Kidney tubule cell (primary cell): ENCODE results near the gene KLHL5.
"Not testable (repeated sequence)": the region's sequence is repeated elsewhere in the genome, so short reads cannot be mapped to it uniquely, and the experiment has no call there.

Experiments
- DNase-seq: peaks from one replicate; pipeline ENCODE4 v3.0.0-alpha.2; 2018; ENCODE audit warnings: low spot score

Gene KLHL5, protein sequence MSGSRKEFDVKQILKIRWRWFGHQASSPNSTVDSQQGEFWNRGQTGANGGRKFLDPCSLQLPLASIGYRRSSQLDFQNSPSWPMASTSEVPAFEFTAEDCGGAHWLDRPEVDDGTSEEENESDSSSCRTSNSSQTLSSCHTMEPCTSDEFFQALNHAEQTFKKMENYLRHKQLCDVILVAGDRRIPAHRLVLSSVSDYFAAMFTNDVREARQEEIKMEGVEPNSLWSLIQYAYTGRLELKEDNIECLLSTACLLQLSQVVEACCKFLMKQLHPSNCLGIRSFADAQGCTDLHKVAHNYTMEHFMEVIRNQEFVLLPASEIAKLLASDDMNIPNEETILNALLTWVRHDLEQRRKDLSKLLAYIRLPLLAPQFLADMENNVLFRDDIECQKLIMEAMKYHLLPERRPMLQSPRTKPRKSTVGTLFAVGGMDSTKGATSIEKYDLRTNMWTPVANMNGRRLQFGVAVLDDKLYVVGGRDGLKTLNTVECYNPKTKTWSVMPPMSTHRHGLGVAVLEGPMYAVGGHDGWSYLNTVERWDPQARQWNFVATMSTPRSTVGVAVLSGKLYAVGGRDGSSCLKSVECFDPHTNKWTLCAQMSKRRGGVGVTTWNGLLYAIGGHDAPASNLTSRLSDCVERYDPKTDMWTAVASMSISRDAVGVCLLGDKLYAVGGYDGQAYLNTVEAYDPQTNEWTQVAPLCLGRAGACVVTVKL

DNA sequence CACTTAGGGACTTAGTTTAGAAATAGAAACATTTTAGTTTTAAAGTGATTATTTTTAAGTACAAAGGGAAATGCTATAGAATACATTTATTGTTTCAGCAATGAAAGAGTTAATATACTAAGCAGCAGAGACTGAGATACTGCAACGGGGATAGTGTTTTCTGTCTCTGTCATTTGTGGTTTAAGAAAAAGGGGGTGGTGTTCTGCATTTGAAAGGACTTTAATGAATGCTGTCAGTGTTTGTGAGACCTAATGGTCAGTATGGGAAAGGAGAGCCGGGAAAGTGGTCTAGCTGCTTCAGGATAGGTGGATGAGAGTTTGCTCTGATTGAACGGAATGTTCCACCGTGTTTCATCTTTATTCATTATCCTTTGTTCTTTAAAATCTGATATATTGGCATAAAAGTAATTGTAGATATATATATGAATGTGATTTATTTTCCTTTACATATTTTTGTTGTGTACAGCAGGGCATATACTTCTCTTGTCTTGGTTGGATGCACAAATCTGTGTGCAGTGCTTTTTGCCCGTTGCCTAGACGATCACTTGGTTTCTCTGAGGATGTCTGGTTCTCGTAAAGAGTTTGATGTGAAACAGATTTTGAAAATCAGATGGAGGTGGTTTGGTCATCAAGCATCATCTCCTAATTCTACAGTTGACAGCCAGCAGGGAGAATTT lies at the start of gene KLHL5:
TSS of gene KLHL5 (plus strand) at position 139 of the 676 bp plus-strand sequence. CDS start at position 560, 421 bp downstream.
- DNase-seq, result no peak

DNA sequence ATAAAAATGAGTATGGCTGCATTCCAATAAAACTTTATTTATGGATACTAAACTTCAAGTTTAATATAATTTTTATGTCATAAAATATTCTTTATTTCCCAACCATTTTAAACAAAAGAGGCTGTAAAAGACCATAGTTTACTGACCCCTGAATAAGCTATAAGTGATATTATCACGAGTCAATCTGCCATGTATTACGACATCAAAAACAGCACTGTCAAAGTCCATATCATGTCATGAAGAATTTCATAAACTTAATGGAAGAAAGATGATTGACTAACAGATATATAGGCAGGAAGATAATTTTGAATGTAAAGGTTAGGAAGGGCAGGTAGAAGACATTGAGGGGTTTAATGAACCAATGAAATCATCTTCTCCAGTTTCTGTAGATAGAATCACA lies 48.0 kb upstream of the KLHL5 start:
- no peak for DNase-seq

DNA sequence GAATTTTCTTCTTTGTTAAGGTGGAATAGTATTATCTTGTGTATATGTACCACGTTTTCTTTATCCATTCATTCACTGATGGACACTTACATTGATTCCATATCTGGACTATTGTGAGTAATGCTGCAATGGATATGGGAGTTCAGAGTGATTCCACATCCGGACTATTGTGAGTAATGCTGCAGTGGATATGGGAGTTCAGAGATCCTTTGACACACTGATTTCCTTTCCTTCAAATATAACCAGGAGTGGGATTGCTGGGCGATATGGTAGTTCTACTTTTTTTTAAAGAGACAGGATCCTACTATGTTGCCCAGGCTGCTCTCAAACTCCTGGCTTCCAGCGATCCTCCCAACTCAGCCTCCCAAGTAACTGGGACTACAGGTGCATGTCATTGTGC lies 41.9 kb upstream of the KLHL5 start:
- DNase-seq, result no peak

DNA sequence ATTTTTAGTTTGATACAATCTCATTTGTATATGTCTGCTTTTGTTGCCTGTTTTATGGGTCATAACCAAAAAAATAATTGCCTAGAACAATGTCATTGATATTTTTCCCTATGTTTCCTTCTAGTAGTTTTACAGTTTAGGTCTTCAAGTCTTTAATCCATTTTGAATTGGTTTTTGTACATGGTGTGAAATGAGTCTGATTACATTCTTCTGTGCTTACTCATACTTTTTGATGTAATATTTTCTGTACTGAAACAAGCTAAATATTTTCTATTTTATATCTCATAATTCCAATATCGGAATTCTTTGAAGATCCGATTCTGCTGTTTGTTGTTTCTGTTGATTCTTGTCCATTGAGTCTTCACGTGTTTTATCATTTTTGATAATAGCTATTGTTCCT lies 40.4 kb upstream of the KLHL5 start:
- no peak for DNase-seq

DNA sequence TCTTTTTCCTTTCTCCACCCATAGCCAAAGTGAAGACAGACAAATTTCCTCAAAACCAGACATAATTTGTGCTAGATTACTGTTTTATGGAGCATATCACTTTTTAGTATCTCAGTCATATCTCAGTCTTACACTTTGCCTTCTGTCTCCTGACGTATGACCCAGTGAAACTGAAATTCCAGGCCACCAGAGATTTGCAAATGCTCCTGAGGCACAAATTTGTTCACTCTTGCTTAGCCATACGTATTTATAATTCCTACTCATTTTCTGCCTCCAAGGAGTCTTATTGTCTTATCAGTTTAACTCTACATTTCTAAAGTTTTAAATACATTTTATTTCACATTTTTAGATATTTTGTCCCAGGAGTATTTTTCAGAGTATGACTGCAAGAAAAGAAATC lies 39.8 kb upstream of the KLHL5 start:
- no peak for DNase-seq

DNA sequence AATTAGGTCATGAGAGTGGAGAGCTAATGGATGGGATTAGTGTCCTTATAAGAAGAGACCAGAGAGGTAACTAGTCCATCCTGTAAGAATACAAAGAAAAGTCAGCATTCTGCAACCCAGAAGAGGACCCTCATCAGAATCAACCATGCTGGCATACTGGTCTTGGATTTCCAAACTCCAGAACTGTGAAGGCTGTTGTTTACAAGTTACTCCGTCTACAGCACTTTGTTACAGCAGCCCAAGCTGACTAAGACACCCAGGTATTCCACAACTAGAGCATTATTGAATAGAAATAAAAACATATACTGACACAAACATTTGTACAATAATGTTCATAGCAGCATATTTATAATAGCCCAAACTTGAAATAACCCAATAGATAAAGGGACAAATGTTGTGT lies 39.0 kb upstream of the KLHL5 start:
- no peak for DNase-seq

DNA sequence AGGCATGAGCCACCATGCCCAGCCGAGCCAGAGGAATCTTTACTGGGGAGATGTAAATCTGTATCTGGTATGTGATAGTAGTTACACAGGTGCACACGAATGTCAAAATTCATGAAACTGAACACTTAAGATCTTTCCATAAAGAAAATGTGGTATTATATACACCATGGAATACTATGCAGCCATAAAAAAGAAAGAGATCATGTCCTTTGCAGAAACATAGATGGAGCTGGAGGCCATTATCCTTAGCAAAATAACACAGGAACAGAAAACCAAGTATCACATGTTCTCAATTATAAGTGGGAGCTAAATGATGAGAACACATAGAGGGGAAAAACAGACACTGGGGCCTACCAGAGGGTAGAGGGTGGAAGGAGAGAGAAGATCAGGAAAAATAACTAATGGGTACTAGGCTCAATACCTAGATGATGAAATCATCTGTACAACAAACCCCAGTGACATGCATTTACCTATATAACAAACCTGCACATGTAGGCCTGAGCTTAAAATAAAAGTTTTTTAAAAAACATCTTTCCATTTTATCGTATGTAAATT lies 37.6 kb upstream of the KLHL5 start:
- DNase-seq, result no peak

DNA sequence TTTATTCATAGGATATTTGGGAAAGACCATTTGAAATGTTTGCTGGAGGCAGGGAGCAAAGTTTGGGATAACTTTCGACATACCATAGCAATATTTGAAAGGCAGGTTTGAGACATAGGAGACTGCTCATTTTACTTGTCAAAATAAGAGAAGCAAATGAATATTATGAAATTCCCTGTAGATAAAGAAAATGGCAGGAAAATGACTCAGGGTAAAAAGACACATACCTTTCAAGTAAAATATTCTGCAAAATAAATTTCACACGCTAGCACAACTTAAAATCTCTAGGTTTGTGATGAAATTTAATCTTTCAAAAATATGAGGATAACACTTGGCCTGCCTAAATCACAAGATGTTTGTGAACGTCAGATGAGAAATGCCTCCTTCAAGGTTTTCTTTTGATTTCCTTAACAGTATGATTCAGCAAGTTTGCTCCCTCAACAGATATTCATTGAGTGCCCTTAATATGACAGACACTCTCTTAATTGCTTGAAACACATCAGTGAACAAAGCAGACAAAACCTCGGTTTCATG lies 36.4 kb upstream of the KLHL5 start:
- DNase-seq, result no peak

DNA sequence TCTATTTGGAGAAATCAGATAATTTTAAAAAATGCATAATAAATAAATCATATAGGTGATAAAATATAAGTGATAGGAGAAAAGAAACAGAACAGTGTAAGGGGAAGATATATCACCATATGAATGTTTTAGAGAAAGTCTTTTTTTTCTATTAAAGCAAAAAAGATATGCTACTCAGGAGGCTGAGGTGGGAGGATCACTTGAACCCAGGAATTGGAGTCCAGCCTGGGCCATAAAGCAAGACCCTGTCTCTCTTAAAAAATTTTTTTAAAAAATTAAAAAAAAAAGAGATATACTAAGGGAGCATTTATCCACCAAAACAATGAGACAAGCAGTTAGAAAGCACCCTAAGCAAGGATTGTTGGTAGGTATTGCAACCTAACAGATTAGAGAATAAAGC lies 35.9 kb upstream of the KLHL5 start:
- no peak for DNase-seq

DNA sequence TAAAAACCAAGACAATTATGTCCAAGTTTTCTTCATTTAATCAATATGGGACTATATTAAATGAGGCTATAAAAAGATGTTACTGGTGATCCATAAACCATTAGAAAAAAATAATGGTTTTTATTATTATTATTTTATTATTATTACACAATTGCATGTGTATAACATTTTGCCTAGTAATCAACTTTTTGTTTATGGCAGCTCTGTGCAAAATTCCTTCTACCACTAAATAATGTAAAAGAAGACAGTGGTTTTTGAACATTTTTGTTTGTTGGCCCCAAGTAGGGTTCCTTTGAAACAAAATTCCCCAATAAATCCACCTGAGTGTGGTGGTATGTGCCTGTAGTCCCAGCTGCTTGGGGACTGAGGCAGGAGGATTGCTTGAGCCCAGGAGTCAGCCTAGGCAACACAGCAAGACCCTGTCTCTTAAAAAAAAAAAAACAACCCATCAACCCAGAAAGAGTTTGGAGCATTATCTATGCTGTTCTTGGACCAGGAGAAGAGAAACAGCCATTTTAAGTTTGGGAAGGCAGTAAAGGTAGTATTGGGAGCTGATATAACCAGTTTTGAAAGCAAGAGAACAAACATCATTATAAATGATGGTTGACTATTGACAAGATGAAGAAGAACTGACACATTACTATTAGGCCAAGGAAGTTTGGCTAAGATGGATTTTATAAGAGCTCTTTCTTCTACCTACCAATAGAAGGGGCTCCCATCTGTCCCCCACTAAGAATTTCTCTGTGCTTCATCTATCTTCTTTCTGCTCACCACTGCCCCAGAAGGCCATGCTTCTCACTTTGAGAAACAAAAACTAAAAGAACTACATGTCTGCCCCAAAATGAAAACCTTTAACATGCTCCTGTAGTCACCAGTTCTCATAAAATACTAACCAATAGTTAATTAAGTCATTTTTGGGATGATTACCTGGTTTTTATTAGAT lies 32.0 kb upstream of the KLHL5 start:
- DNase-seq, result no peak

DNA sequence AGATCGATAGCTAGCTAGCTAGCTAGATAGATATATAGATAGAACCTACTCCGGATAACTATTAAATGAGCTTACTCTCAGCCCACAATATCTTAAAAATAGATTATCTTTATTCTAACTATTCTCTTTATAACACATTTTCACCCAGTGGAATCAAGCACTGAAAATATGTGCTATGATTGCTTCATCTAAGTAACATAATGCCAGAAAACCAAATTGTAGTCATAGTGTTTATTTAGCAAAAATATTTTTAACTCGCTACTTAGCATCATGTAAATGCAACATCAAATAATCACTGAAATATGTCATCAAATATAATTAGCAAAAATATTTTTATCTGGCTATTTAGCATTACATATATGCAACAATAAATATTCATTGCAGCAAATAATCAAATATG lies 31.3 kb upstream of the KLHL5 start:
- no peak for DNase-seq

DNA sequence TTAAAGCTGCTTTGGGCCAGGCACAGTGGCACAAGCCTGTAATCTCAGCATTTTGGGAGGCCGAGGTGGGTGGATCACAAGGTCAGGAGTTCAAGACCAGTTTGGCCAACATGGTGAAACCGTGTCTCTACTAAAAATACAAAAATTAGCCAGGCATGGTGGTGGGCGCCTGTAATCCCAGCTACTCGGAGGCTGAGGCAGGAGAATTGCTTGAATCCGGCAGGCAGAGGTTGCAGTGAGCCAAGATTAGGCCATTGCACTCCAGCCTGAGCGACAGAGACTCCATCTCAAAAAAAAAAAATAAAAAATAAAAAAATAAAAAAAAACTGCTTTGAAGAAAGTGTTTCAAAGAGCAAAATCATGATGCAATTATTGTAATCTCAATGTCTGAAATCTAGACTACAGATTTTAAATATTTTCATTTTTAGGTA lies 30.4 kb upstream of the KLHL5 start:
- DNase-seq, result not testable (repeated sequence)

DNA sequence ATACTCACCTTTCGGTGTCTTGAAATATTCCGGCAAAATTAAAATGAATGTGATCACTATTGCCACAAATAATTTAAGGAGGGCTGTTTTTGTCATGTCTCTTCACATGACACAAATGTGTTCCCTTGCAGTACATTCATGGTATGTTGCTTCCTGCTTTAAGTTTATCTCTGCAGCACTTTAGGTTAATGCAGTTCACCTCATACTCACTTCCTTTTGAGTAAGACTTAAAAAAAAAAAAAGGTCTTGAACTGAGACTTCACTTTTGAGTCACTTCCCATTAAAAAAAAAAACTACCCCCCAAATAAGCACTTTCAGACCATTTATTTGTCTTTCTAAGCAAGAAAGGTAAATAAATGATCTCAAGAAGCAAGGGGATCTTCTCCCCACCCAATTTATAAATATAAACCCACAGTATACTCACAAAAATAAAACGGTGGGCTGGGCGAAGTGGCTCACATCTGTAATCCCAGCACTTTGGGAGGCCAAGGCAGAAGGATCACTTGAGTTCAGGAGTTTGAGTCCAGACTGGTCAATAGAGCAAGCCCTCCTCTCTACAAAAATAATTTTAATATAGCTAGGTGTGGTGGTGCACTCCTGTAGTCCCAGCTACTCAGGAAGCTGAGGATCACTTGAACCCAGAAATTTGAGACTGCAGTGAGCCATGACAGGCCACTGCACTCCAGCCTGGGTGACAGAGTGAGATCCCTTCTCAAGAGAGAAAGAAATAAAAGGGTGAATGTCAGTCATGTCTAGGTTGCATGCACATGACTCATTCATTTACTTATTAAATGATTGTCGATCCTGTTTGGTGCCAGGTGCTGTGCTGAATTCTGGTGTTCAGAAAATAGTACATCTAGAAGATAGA lies 29.6 kb upstream of the KLHL5 start, which contains the start of gene TMEM156:
TSS of gene TMEM156 (minus strand) at position 192 of the 868 bp plus-strand sequence. CDS start at position 96, 96 bp downstream.
- peak; percentile 79 for DNase-seq

DNA sequence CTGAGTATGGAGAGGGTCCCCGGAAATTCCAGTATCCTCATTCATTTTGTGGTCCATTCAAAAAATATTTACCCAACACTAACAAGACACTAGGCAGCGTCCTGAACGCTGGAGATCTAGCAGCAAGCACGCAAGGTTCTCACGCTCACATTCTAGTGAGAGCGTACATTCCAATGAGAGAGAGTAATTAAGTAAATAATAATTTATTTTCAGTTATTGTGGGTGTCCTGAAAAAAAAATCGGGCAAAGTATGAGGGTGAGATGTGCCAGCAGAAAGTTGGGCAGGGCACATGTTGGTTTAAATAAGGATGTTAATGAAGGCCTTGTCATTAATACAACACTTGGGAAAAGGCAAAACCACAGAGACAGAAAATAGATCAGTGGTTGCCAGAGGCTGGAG lies 25.9 kb upstream of the KLHL5 start:
- peak; percentile 29 for DNase-seq

DNA sequence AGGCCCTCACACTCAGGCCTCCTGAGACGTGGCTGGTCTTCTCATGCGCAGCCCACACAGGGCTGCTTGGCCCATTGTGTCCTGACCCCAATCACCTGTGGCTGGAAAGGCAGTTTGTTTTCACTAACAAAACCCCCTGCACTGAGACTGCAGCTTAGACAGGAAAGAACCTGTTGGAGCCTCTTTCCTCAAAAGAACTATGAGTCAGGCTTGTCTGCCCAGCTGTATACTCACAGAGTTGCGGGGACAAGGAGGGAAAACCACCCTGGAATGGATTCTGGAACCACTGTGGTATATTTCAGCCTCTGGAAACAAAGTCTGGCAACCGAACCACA lies 24.6 kb upstream of the KLHL5 start:
- peak; percentile 59 for DNase-seq

DNA sequence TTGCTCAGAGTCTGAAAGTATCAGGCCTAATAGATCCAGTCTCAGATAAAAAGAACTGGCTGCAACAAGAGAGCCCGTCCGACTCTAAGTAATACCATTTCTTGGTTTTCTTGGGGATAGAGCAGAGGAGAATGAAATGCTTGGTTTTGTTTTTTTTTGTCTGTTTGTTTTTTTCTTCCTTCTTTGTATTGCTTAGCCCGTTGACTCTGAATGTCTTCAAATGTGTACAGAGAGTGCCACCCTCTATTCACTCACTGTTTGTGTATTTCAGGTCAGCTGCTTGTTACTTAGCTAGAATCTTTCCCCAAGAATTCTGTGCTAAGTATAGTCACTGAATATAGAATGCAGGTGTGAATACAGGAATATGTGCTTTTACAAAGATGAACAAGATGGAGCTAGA lies 24.1 kb upstream of the KLHL5 start:
- peak; percentile 2 for DNase-seq

DNA sequence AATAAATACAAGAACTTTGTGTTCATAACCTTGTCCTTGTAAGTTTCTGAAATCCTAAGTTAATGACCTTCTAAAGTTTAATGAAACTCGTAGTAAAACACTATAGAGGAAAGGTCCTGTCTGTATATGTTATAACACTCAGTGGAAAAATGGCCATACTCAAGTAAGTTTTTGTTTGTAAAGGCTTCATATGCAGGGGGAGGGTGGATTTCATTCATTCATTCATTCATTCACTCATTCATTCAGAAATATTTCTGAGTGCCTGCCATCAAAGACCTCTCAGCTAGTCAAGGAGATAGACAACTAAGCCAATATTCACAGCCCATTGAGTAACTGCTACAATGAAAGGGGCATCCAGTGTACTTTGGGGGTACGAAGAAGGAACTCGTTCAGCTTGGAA lies 22.9 kb upstream of the KLHL5 start:
- DNase-seq, result no peak

DNA sequence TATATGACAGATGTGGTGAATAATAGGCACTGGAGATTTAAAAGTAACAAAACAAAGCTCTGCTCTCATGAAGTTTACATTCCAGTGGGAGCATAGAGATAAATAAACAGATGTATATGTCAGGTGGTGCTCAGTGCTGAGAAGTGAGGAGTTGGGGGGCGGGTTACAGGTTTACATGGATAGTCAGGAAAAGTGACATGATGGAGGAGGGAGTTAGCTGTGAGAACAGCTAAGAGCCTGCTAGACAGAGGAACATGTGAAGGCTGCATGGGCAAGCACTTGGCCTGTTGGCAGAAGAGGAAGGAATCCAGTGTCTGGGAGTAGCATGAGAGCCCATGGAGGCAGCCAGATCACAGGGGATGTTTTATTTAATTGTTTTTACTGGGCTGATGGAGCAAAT lies 19.7 kb upstream of the KLHL5 start:
- DNase-seq, result no peak

DNA sequence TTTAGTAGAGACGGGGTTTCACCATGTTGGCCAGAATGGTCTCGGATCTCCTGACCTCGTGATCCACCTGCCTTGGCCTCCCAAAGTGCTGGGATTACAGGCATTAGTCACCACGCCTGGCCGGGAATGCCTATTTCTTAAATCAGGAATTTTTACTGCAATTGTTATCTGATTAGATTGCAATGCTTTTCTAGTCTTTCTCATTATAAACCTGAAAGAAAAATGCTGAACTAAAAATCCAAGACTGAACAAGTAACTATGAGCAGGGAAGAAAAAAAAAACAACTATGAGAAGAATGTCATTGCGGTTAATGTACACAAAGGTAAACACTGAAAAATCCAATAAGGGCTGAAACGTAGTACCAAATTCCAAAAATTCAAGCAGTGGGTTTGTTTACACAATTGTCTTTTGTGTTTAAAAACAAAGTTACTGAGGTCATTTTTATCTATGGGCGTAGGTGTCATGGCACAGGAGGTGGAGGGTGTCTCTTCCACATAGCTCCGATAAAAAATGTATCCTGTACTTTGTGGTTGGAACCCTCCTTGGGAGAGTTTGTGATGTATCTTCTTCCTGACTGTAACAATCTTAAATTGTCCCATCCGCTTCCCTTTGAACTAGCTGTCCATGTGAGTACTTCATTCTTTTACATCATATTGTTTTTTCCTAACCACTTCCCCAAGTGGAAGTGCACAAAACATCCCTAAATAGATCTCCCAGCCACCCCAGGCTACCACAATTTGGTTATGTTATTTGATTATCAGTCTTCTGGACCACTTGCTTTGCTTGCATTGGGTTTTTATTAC lies 18.8 kb upstream of the KLHL5 start:
- DNase-seq, result peak; percentile 7
